PC-9 (cell line): ENCODE results near the gene GTPBP6.

Experiments used
- CTCF ChIP-seq: fragments of 200-600 bp; sonication (generic); conservative IDR thresholded peaks from 2 replicates; pipeline ENCODE4 v1.6.1; 2017; ENCODE audit warnings: mixed run types, antibody characterized with exemption, mild to moderate bottlenecking, moderate library complexity
- EZH2 ChIP-seq: fragments of 200-600 bp; sonication (generic); IDR thresholded peaks from 2 replicates; pipeline ENCODE4 v1.8.0; 2017; ENCODE audit warnings: antibody characterized with exemption, low read depth

DNA sequence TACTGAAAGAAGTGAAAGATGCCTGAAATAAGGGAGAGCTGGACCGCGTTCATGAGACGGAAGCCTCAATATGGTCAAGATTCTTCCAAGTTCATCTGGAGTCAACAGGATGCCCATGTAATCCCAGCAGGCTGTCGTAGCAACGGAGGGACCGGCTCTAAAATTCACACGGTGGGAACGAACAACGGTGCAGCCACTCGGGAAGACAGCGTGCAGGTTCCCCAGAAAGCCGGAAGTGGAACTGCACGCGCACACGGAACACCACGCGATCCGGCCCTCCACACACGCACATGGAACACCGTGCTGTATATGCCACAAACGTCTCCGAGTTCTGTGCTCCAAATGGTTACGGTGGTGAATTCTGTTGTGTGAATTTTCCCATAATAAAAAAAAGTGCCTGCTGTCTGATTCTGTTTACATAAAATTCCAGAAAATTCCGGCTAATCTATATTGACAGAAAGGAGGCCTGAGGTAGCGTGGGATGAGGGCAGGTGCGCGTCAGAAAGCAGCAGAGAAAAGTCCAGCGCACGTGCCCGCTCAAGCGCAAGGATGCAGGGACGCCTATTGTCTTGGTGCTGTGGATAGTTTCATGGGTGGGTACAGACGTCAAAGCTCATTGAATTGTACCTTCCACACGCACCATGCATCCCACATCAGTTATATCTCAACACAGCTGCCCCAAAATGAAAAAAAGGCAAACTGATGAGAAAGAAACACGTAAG is 36.9 kb upstream of the GTPBP6 start:
- TF ChIP-seq CTCF: no peak
- TF ChIP-seq EZH2: no peak
